GM13977 (cell line): Measurements from ENCODE around the gene THADA.
"Not testable (repeated sequence)": the region's sequence is repeated elsewhere in the genome, so short reads cannot be mapped to it uniquely, and the experiment has no call there.

Experiments used
- DNase-seq: peaks from one replicate; pipeline ENCODE4 v3.0.0; 2012; ENCODE audit warnings: low spot score
- in situ Hi-C: fragments of 300-500 bp; cut with MboI; formaldehyde crosslinking; loops from one replicate; pipeline ENCODE4 v1.12.0; 2022; ENCODE audit warnings: low sequenced_read_pairs, low pct_unique_long_range_greater_than_20kb, mixed read lengths, inconsistent platforms; ENCODE audit not compliant: unreplicated experiment
- TF ChIP-seq, protein P1 (sequence below): IDR thresholded peaks from 2 replicates; pipeline ENCODE4 v1.5.1; 2012; ENCODE audit warnings: mild to moderate bottlenecking, control low read depth; ENCODE audit not compliant: insufficient read depth; ENCODE audit errors: extremely low read depth, missing control alignments

Gene THADA

DNA sequence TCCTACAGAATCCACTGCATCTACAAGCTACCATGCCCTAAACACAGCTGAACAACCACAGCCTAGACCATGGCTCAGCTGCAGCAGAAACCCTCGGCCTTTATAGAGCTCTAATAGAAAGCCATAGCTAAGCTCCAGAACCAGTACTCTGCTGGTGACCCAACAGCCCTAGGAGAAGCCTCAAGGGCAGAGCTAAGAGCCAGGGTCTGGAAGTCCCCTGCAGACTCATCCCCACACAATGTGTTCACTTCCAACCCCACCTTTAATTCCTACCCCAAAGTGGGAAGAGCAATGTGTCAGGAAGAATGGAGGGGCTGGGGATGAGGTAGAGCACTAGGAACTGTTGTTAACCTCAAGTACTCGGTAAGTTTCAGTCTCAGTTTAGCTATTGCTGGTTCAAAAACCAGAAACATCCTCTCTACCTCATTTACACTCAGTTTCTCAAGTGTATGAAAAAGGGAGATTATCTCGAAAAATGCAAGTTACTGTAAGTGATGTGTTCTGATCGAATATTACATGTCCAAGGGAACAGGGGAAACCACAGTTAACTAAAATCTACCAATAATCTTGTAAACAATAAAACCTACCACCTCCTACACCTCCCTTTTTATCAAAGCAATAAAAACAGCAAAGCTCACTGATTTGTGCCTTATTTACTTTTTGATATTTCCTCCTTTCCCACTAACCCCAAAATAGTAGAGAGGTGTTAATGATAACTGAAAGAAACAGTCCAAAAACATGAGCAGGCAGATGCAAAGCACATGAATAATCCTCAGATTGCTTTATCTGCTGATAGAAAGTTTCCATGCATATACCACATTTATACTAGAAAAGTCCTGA lies 36.2 kb downstream of the THADA start:
- in situ Hi-C loops, result no loop called here
- TF ChIP-seq, protein P1, sequence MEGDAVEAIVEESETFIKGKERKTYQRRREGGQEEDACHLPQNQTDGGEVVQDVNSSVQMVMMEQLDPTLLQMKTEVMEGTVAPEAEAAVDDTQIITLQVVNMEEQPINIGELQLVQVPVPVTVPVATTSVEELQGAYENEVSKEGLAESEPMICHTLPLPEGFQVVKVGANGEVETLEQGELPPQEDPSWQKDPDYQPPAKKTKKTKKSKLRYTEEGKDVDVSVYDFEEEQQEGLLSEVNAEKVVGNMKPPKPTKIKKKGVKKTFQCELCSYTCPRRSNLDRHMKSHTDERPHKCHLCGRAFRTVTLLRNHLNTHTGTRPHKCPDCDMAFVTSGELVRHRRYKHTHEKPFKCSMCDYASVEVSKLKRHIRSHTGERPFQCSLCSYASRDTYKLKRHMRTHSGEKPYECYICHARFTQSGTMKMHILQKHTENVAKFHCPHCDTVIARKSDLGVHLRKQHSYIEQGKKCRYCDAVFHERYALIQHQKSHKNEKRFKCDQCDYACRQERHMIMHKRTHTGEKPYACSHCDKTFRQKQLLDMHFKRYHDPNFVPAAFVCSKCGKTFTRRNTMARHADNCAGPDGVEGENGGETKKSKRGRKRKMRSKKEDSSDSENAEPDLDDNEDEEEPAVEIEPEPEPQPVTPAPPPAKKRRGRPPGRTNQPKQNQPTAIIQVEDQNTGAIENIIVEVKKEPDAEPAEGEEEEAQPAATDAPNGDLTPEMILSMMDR, result no peak
- DNase-seq, result peak; percentile 18

DNA sequence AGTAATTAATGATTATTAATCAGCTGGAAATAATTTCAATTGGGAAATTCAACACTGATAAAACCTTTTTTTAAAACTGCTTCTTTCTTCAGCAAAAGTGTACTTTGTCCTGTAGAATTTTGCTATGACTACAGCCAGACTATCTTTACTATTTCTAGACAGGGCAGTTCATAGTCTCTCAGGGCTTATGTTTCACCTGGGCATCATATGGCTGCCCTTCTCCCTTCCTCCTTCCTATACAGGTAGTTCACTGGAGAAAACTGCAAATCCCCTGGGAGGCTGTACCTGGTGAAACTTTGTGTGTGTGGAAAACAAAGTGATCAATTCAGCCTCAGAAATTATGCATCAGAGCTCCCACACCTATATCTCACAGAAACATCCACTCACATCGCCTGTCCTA lies 38.6 kb downstream of the THADA start:
- in situ Hi-C loops, result no loop called here
- DNase-seq, result no peak
- TF ChIP-seq, protein P1, result no peak

DNA sequence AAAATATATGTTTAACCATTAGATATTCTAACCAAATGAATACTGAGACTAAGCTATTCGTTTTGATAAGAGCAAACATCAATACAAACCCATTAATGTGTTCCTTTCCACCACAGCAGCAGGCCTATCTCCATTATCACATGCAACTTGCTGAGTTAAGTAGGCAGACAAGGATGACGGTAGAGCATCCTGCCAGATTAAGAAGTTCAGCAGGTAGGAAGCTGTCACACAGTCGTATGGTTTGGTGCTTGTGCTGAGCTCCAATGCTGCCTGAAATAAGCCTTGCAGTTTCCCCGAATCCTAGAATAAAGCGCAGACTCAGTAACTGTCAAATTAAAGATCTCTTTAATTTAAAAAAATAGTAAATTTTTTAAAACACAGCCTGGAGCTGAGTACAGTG lies 39.6 kb downstream of the THADA start:
- in situ Hi-C loops, result no loop called here
- TF ChIP-seq, protein P1, result no peak
- DNase-seq, result no peak

DNA sequence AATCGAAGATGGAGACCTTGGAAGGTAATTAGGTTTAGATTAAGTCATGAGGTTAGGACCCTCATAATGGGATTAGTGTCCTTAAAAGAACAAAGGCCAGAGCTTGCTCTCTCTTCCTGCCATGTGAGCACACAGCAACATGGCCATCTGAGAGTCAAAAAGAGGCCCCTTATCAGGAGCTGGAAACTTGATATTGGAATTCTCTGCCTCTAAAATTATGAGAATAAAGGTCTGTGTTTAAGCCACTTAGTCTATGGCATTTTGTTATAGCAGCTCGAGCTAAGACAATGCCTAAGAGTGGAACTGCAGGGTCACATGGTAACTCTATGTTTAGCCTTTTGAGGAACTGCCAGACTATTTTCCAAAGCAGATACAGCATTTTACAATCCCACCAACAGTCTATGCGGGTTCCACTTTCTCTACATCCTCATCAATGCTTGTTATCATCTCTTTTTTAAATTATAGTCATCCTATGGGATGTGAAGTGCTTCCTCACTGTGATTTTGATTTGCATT lies 42.4 kb downstream of the THADA start:
- no peak for DNase-seq
- TF ChIP-seq, protein P1, result no peak
- in situ Hi-C loops, result no loop called here

DNA sequence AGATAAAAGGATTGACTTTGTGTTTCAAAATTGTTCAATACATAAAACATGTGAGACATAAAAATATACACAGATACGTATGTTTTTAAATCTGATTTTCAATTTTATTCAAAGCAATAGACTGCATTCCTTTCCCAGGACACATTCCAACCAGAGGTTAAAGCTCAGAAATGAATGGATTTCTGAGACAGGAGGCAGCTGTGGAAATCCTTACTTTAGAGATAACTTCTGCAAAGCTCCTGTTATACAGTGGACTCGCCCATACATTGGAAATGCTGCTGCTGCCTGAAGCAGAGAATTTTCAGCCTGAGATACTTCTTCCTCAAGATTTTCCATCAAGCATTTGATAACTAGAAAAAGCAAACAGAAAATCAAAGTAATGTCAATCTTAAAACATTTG lies 43.8 kb downstream of the THADA start:
- TF ChIP-seq, protein P1, result no peak
- in situ Hi-C loops, result no loop called here
- DNase-seq, result no peak

DNA sequence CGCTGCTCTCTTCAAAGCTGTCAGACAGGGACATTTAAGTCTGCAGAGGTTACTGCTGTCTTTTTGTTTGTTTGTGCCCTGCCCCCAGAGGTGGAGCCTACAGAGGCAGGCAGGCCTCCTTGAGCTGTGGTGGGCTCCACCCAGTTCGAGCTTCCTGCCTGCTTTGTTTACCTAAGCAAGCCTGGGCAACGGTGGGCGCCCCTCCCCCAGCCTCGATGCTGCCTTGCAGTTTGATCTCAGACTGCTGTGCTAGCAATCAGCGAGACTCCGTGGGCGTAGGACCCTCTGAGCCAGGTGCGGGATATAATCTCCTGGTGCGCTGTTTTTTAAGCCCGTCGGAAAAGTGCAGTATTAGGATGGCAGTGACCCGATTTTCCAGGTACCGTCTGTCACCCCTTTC lies 47.5 kb downstream of the THADA start:
- DNase-seq, in situ Hi-C loops: not testable (repeated sequence)

DNA sequence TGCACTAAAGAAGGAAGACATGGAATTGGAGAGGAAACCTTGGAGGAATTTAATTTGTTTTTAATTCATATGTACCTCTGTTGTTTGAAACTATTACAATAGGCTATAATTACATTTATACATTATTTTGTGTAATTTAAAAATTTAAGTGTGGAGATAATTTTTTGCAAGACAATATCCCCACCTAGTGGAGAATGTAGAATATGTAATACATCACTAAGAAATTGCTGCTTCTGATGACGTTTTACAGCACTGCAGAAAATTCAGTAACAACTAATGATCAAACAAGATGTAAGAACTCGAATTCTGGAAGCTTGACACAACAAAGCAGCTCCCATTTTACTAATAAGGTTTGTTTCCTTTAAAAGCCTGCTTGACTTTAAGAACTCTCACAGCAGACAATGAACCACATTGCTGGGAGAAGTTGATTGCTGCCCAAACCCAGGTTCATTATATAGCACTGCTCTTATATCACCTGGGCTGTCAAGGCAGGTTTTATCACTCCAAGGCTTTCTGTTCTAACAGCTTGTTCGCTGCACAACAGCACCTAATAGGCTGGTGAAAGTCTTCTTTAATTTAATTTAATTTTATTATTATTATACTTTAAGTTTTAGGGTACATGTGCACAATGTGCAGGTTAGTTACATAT lies 53.4 kb downstream of the THADA start:
- in situ Hi-C loops, result no loop called here
- peak; percentile 44 for DNase-seq
- TF ChIP-seq, protein P1, result peak; percentile 47
